IMR-90 (cell line): ENCODE data around the gene SERPINB1.
"Not testable (repeated sequence)": the region's sequence is repeated elsewhere in the genome, so short reads cannot be mapped to it uniquely, and the experiment has no call there.

Experiments
- MXI1 ChIP-seq: IDR thresholded peaks from 2 replicates; pipeline ENCODE4 v1.6.1; 2012; ENCODE audit warnings: low read depth, mild to moderate bottlenecking, low read length, moderate library complexity, borderline replicate concordance
- NFE2L2 ChIP-seq: fragments of 150-350 bp; IDR thresholded peaks from 2 replicates; pipeline ENCODE4 v1.6.1; 2016; ENCODE audit warnings: low read depth, mild to moderate bottlenecking, low read length
- POLR2A ChIP-seq: IDR thresholded peaks from 2 replicates; pipeline ENCODE4 v1.6.1; 2012; ENCODE audit warnings: mild to moderate bottlenecking, low read depth, low read length
- RAD21 ChIP-seq: IDR thresholded peaks from 2 replicates; pipeline ENCODE4 v1.6.1; 2012; ENCODE audit warnings: low read length, improper control_type of control experiment
- RFX5 ChIP-seq: IDR thresholded peaks from 2 replicates; pipeline ENCODE4 v1.8.0; 2012; ENCODE audit warnings: low read depth, mild to moderate bottlenecking, low read length, moderate library complexity
- TF ChIP-seq, protein P1 (sequence below): conservative IDR thresholded peaks from 2 replicates; pipeline ENCODE4 v1.5.1; 2012; ENCODE audit warnings: mild to moderate bottlenecking, low read depth, low read length, improper control_type of control experiment
- TF ChIP-seq, protein P2 (sequence below): fragments of 150-350 bp; IDR thresholded peaks from 2 replicates; pipeline ENCODE4 v1.6.1; 2016; ENCODE audit warnings: low read depth, mild to moderate bottlenecking, low read length, moderate library complexity, borderline replicate concordance

DNA sequence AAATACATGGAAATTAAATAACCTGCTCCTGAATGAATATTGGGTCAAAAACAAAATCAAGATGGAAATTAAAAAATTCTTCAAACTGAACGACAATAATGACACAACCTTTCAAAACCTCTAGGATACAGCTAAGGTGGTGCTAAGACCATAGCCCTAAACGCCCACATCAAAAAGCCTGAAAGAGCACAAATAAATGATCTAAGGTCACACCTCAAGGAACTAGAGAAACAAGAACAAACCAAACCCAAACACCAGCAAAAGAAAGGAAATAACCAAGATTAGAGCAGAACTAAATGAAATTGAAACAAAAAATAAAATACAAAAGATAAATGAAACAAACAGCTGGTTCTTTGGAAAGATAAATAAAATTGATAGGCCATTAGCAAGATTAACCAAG lies 38.5 kb upstream of the SERPINB1 start:
- TF ChIP-seq, protein P1, sequence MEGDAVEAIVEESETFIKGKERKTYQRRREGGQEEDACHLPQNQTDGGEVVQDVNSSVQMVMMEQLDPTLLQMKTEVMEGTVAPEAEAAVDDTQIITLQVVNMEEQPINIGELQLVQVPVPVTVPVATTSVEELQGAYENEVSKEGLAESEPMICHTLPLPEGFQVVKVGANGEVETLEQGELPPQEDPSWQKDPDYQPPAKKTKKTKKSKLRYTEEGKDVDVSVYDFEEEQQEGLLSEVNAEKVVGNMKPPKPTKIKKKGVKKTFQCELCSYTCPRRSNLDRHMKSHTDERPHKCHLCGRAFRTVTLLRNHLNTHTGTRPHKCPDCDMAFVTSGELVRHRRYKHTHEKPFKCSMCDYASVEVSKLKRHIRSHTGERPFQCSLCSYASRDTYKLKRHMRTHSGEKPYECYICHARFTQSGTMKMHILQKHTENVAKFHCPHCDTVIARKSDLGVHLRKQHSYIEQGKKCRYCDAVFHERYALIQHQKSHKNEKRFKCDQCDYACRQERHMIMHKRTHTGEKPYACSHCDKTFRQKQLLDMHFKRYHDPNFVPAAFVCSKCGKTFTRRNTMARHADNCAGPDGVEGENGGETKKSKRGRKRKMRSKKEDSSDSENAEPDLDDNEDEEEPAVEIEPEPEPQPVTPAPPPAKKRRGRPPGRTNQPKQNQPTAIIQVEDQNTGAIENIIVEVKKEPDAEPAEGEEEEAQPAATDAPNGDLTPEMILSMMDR, result not testable (repeated sequence)
- not testable (repeated sequence) for TF ChIP-seq RFX5, POLR2A, RAD21, MXI1, NFE2L2
- TF ChIP-seq, protein P2, sequence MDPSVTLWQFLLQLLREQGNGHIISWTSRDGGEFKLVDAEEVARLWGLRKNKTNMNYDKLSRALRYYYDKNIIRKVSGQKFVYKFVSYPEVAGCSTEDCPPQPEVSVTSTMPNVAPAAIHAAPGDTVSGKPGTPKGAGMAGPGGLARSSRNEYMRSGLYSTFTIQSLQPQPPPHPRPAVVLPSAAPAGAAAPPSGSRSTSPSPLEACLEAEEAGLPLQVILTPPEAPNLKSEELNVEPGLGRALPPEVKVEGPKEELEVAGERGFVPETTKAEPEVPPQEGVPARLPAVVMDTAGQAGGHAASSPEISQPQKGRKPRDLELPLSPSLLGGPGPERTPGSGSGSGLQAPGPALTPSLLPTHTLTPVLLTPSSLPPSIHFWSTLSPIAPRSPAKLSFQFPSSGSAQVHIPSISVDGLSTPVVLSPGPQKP, result not testable (repeated sequence)
